HG03354 (cell line): Measurements from ENCODE around the gene RNU6-1.

Experiments
- ATAC-seq: cut with Tn5 transposase; IDR thresholded peaks from one replicate; pipeline ENCODE4 v1.9.1; 2021; ENCODE audit warnings: mild to moderate bottlenecking; ENCODE audit not compliant: unreplicated experiment, poor library complexity, severe bottlenecking

Gene RNU6-1

DNA sequence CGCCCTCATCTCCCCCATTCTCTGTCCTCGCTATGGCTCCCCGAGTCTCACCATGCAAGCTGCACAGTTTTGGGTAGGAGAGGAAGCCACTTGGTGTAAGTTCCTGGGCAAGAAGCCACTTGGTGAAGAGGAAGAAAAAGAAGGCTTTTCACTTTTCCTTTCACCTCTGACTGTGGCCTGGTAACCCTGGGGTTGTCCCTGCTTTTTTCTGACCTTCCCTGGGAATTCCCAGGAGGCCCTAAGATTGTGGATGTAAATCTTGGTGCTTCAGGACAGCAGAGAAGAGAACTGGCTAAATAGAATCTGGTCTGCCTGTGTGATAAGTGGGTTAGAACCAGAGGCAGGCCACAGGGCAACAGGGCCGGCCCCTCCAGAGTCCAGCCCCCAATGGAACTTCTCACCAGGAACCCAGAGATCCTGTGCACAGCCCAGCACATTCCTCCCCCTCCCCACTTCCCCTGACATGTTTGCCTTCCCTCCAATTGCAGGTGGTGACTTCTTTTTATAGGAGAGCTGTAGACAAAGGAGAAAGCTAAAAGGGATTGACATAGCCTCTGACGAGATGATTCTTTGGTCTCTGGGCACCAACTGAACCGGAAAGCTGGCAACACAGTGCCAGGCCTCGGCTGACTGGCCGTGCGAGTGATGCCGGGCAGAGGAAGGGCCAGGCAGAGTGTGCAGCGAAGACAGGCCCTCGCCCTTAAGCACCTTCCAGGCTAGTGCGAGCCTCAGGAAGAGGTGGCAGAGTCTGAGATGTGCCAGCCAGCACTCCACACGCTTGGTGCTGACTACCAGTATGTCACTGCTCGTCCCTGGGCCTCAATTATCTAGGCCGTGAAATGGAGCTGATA, 34.0 kb downstream of the RNU6-1 start:
- ATAC-seq: no peak

DNA sequence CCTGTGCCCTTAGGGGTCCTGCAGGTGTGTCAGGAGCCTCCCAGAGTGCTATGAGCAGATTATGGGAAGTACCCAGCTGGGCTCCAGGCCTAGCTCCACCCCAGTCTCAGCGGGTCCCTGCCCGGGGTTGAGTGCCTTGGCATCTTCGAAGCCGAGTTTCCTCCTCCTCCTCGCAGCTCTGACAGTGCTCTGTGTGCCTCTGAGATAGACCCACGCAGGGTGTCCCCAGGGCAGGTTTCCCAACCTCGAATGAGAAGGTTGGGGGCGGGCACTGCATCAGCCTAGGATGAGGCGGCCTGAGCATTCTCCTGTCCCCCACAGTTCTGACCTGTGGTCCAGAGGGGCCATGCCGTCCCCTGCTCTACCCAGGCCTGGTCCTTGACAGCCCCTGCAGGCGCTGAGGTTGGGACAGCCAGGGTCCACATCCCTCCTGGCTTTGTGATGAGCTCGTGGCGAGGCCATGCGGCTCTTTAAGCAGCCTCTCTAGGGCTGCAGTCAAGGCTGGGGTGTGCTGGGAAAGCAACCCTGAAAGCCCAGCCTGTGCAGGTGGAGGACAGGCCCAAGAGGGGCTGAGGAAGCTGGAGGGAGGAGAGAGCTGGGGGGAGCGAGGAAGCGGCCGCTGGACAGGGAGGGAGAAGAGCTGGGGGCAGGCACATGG, 34.7 kb downstream of the RNU6-1 start:
- no peak for ATAC-seq

DNA sequence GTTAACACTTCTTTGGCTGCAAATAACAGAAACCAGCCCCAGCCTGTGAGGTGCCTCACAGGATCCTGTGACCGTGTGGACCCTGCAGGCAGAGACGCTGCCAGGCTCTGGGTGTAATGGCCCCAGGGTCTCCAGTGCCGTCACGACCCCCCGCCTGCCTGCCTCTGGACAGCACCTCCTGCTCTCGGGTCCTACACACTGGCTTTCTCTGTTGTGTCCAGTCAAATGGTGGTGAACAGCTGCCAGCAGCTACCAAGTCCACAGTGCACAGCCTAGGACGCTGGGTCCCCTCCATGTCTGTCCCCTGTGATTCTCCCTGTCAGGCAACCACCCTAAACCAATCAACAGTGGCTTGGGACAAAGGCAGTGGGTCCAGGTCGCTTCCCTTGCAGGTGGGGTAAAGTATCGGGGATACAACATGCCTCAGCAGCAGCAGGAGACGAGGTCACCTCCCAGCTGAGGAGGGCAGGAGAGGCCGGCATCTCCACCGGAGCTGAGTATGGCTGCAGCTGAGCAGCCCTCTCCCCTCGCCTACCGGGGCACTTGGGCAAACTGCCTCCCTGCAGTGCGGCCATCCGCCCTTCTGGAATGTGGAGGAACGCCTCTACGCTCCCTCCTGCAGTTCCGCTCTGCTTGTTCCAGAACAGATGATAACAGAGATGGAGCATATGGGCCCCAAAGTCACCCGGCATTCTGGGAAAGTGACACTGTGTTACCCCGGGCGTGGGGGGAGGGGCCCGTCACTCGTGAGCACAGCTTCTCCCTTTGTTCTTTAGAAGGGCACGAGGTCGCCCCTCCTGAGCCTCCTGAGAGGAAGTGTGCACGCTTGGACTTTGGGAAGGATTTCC, 35.6 kb downstream of the RNU6-1 start:
- ATAC-seq: no peak

DNA sequence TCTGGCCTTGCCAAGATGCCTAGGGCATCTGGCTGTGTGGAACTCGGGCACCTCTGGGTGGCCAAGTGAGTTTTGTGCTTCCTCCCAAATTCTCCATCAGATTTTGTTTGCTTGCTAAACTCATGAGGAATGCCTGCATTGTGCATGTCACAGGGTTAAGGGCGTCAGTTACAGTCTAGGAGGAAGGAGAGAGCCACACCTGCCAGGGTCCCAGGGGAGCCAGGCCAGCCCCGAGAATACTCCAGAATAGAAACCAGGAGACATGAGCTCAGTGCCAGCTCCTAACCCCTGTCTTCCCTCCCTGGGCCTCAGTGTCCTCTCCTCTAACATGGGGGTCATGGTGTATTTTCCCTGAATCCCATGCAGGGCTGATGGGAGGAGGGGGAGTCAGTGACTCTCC, 36.5 kb downstream of the RNU6-1 start:
- no peak for ATAC-seq

DNA sequence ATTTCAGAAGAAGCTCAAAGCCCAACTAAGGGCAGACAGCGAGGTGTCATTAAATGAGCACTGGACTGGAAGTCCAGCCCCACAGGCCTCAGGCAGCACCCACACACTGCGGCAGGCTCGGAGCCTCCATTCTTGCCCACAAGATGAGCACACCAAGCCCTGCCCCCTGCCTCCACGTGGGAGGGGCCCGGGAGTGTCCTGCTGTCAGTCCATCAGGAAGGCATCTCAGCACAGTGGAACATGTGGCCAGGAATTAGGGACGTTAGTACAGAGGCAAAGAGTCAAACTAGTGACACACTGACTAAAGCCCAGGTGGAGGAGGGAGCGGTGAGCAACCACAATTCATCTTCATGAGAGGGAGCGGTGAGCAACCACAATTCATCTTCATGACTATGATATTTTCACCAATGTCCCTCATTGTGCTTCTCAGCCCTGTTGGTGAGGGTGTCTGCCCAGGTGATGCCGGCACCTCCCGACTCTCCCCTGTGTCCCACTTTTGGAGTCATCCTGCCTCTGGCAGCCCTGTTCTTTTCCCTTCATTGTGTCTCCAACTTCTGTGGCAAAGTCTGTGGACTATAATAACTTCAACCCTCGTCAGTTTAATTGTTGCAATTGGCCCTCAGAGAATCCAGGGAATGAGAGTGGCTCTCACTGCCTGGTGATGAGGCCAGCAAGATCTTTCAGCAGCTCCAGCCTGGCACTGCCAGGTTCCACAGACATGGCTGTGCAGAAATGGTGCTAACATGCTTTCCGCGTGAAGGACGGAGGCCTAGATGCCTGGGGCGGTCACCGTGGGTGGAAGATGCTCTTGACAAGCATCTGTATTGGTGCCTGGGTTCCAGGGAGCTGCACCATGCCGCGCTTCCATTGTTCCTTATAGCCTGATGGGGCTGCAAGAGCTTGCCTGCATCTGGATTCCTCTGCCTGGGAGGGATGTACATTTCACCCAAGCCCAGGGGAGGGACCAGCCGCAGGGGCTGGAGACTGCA, 37.6 kb downstream of the RNU6-1 start:
- no peak for ATAC-seq

DNA sequence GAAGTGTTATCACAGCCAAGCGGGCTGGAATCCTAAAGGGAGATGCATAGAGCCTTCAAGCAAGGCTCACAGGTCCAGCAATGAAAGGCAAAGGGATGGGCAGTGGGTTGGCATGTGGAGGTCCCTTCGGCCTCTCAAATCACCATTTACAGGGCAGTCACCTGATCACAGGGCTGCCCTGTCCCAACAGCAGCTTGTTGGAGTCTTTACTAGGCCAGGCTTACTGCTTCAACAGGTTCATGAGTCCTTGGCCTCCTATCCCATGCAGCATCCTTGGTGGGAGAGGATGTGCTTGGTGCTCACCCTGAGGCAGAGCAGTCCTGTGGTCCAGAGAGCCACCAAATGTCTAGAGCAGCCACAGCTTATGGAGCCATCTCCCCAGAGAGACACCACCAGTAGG, 38.7 kb downstream of the RNU6-1 start:
- no peak for ATAC-seq

DNA sequence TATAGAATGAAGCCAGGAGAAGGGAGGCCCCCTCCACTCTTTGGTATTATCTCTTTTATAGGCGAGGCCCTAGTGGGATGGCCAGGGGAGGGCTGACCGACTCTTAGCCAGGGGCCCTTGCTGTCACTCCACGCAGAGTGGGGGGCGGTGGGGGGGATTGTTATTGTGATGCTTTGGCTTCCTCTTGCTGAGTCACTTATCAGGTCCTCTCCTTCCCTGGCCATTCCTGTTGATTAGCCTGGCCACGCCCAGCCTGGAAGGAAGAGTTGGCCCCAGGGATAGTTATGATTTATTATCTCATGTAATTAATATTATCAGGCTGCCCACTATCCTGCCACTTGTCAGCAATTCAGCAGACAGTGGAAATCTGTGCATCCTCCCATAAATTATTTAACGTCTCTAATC, 40.0 kb downstream of the RNU6-1 start:
- ATAC-seq: no peak

DNA sequence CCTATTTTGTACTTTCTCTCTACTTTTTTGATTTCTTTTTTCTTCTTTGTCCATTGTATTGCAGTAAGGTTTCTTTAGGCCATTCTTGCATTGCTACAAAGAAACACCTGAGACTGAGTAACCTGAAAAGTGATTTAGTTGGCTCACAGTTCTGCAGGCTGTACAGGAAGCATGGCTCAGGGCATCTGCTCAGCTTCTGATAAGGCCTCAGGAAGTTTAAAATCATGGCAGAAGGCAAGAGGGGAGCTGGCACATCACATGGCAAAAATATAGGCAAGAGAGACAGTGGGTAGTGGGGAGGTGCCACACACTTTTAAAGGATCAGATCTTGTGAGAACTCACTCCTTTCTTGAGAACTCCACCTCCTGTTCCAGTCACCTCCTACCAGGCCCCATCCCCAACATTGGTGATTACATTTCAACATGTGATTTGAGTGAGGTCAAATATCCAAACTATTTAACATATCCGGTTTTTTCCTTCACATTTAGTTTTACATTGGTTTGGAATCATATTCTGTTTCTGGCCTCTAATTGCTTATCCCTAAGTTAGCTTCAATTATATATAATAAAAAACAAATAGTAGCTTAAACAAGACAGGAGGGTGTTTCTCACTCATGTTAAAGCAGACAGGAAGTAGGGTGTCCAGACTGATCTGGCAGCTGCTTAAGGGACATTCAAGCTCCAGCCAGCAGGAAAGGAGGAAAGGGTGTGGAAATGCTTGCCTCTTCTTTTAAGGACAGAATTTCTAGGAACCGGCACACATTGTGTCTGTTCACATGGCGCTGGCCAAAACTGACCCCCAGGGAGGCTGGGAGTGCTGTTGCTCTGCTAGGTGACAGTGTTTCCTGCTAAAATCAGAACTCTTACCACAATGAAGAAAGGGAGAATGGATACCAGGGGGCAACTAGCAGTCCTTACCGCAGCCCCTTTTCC, 43.4 kb downstream of the RNU6-1 start:
- no peak for ATAC-seq

DNA sequence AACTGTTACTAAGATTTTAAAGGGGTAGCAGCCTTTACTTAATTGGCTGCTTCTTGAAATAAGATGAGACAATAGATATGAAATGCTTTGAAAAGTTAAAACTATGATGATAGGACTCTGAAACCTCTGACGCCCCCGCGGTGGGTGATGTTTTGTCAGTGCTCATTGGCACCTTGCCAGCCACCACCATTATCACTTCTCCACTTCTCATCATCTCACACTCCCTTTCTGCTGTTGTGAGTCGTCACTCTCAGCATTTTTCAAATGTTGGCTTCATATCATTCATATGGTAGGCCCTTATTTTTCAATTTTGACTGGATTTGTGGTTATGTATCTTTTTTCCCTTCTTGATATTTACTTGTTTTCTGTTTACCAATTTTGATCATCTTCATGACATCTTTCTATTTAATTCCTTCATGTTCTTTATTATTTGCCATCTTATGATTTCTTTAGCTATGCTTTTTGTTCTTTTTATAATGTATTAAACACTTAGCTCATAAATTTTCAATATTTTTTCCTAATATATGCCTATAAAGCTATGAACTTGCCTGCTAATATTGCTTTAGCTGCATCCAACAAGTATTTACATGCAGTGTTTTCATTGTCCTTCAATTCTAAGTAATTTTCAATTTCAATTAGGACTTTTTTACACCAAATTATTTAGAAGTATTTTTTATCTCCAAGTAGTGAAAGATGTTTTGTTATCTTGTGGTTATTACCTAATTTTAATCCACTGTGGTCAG, 44.8 kb downstream of the RNU6-1 start:
- no peak for ATAC-seq

DNA sequence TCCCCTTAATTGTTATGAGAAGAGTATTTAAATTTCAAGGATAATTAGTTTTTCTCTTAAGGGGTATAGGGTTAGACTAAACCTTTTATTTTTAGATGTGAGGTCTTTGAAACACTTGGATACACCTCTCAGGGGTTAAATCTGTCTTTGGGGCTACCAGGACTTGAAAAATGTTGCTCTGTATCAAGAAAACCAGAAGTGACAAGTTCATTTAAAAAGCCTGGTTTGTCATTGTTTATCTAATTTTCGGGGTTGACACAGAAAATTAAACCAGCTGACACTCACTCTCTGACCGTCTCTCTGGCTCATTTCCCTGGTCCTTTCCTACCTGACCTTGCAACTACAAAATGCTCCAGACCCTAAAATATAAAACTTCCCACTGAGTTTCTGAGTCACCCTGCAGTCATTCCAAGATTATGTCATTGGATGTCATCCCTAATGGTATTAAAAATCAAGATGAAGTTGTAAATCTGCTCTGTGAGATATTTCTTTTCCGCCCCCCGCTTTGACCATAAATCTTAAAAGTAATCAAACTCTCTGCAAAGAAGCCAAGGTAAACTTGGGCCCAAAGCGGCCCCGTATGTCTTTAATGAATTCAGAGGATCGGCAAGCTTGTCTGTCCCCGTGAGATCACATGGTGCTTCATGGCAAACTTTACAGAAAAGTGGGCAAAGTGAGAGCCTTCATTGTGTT, 47.4 kb downstream of the RNU6-1 start:
- ATAC-seq: no peak

DNA sequence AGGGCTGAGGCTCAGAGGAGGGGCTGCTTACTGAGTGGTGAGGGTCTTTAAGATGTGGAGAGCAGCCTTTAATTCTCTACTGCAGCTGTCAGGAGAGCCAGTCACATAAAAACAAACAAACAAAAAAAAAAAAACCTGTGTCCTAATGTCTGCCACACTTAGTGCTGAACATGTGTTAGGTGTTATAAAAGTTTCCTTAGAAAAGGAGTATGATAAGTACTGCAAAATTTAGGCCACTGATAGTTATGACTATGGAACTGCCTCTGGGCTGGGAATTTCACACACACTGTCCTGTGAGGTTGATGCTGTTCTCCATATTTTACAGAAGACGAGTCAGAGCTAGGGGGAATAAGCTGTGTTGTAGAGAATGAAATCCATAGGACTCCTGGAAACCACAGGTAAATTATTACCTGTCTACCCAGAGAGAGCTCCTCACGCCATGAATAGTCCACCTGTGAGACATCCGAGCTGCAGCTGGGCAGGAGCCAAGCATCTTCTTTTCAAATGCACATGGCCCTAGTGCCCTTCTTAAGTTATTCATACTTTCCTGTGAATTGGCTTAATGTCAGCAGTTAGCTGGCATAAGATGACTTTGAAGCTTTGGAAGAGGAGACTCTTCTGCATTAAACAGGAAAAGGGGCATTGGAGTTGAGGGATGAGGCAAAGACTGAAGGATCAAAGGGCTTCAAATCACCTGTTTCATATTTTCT, 49.1 kb downstream of the RNU6-1 start:
- ATAC-seq: no peak
